CD4-positive, alpha-beta T cell treated with Interferon gamma for 1 hour (primary cell): ENCODE data around the gene PSAP.

ENCODE experiments used
- DNase-seq: peaks from one replicate; pipeline ENCODE4 v3.0.0-alpha.2; 2020

PSAP gene

DNA sequence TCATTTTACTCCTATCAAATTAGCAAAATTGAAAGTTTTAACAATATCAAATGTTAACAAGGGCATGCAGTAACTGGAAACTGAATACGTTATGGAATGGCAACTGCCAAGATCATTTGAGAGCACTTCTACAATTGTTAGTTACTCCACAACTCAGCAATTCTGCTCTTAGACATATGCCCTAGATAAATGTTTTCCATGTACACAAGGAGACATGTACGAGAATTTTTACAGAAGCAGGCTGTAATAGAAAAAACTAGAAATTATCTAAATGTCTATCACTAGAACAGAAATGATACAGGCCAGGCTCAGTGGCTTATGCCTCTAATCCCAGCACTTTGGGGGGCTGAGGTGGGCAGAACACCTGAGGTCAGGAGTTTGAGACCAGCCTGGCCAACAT, 7.0 kb downstream of the PSAP start:
- no peak for DNase-seq

GRCh38 chr10:71842856-71843686, 8.0 kb downstream of the PSAP start:
- DNase-seq = no peak

- no peak for DNase-seq
Observed at GRCh38 chr10:71842422-71842821, 8.6 kb downstream of the PSAP start.

DNA sequence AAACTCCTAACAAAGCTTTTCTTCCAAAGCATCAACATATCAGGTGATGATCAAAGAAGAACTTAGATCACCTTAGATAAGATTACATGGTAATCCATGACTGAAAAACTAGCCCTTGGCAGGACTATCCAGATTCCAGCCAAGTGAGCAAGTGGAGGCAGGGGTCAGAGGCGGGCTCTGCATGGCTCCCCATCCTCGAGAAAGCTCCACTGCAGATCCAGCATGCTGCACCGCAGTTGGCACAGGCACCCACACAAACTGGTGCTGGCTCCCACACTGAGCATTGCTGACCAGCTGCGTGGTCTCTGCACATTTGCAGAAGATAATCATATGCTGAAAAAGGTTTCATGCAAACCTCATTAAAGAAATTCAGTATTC, 10.1 kb downstream of the PSAP start:
- DNase-seq = no peak

DNA sequence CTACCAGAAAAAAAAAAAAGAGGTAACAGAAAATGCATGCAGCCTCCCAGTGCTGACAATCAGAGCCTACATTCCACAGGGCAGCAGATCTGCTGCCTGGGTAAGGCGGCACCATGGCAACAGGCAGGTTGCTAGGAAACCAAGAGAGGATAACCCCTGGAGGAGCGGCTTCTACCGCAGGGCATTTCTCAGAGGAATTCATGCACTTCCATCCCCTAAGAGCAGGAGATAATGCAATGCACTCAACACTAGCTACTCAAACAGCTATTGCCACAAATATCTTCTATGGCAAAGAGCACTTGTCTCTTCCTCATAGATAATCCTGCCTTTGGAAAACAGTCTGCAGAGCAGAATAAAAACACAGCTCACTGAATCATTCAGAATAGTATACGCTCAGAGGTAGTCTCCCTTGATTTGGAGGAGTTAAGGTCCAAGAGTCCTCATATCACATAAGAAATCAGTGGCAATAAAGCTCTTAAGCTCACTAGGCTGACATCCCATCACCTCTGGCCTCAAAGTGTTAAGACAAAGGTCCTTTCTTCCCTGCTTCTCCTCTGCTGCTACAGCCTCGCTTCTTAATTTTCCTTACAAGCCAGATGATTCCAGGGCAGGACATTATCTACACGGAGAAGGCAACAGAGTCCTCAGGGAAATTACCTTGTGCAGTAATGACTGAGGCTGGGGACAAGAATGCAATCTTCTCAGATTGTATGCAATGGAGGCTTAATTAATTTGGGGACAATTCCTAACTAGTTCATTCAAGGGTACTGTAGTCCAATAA, 10.7 kb downstream of the PSAP start:
- DNase-seq = no peak

DNA sequence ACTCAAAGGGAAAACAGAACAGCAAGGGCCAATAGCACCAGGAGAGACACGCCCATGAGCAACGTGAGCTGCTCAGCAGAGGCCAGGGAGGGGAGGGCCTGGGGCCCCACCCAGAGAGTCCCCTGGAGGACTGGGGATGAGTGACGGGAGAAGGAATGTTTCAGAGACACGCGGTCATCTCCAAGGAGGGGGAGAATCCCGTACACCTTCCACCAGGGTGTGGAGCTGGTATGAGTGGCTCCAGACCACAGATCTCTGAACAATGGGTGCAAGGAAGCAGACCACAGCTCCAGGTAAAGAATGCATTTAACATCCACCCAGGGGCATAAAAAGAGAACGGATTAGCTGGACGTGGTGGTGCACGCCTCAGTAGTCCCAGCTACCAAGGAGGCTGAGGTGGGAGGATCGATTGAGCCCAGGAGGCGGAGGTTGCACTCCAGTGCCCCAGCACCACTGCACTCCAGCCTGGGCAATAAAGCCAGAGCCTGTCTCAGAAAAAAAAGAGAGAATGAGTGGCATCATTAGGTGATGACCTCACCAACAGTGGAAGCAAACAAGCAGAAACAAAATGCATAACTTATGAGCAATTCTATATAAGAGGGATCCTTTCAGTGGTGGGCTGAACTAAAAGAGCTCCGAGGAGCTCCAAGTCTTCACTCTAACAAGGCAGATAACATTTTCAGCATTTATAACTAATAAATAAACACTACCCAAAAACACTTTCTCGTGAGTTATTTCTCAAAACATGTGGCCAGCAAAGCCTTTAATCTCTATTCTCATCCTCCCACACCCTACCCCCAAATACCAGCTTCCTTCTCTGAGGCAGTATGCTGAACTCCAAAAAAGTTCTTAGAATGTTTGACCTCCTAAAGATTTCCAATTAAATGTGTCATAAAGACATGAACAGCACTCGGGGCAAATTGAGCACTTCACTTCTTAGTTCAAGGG, 12.5 kb downstream of the PSAP start:
- DNase-seq = no peak

DNA sequence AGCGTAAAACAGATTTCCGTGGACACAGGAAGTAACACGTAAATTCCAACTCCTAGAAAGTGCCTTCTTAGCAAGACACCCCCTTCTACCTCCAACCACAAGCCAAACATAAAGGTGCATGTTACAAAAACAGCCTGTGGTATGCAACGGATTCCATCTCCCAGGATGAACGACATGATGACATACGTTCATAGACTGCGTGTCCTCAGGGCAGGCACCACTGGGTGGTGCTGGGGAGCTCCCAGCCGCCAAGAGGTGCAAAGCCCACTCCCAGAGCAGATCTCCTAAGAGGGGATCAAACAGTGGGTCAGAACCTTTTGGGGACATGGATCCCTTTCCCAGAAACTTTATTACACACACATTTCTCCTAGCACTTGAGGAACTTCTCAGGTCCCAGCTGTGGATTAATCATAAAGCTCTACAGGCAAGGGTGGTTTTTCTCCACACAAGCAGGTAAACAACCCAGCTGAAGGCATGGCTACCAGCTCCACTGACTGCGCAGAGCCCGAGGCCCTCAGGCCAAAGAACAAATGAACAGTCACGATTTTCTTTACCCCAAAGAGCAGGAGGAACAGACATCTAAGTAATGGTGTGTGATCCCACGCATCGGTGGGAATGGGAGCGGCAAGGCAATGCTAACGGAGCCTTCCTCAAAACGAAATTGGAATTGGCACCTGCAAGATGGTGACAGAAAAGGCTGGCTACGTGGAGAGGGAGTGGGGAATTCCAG, 13.8 kb downstream of the PSAP start:
- DNase-seq = no peak

GRCh38 chr10:71836596-71836974, 14.5 kb downstream of the PSAP start:
- no peak for DNase-seq

DNA sequence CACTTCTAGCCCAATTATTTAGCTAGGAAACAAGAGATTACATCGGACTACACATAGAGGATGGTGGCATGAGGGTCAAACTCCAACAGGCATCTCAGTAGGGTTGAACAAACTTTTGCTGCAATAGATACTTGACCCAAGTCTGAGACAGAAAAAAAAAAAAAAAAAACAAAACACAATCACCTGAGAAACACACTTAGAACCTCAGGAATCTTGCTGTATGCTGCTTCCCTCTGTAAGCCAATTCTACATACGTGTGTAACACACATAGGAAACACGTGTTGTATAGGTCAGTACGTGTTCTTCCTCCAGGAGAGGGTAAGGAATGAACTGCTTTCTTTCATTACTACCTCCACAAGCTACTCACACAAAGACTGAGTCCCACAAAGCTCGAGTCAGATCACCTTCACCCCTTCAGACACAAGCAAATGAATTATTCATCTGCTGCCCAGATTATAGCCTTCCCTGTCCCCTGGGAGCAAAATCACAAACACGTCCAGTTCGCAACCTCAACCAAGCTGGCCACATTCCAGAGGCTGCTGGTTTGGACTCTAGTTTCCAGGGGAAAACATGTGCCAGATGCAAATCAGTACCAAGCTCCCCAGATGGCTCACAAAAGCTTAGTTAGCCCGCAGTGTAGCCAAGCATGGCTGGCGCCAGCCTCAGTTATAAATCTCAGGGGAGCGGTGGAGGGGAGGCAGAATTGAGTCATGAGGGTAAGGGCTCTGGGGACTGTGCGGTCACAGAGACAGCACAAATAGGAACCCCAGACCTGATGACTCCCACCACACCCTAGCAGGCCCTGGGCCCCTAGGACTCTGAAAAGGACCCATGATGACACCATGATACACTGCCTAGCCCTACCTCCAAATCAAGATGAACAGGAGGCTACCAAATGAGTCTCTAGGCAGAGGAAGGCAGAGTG, 15.1 kb downstream of the PSAP start:
- DNase-seq = peak; percentile 76

- DNase-seq = no peak
Observed at GRCh38 chr10:71834343-71834674, 16.7 kb downstream of the PSAP start.

DNA sequence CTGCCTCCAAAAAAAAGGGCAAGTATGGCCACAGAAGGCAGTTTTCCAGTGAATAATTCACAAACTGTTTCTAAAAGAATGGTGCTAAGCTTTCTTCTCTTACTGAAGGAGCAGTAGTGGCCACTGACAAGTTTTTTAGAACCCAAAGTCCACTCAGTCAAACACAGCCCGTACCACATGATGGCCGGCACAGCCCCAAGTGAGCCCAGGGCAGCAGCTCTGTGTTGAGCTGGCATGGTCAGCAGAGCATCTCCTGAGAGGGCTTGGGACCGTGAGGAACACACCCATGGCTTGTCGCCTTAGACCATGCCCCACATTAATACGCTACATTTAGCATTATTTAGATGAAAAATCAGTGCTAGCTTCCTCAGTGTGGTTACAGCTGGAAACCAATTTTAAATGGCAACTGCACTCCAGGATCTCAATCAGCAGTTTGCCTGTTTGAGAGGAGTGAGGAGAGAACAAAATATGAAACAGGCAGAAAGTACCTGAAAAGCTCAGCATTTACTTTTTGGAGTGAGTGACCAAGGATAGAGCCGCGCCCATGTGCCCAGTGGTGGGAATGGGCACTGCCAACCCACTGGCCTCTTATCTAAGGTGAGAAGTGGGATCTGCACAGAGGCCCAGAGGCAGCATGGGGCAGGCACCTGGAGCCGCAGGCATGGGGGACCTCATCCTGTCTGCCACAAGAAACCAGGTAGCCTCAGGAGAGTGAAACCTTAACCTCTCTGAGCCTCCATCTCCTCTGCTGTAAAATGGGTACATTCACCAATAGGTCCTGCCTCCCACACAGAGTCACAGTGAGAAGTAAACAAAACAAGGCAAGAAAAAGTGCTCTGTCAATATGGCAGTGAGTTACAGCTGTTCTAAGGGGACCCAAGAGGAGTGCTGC, 17.4 kb downstream of the PSAP start:
- DNase-seq = no peak

- DNase-seq = no peak
Observed at GRCh38 chr10:71832967-71833366, 18.1 kb downstream of the PSAP start.

- no peak for DNase-seq
Observed at GRCh38 chr10:71831646-71832552, 19.2 kb downstream of the PSAP start.

- no peak for DNase-seq
Observed at GRCh38 chr10:71830726-71831125, 20.3 kb downstream of the PSAP start.

DNA sequence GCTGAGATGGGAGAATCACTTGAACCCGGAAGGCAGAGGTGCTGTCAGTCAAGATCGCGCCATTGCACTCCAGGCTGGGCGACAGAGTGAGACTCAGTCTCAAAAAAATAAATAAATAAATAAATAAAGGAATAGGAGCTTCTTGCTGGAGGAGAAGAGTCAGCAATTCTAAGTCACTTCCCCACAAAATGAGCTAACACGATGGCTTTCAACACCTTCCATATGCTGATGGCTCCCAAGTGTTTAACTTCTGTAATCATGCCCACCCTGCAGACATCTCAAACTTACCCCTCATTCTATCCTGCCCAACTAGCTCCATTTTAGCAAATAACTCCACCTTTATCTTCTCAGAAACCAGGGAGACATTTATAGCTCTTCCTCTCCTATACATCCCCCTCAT, 21.2 kb downstream of the PSAP start:
- DNase-seq = no peak

DNA sequence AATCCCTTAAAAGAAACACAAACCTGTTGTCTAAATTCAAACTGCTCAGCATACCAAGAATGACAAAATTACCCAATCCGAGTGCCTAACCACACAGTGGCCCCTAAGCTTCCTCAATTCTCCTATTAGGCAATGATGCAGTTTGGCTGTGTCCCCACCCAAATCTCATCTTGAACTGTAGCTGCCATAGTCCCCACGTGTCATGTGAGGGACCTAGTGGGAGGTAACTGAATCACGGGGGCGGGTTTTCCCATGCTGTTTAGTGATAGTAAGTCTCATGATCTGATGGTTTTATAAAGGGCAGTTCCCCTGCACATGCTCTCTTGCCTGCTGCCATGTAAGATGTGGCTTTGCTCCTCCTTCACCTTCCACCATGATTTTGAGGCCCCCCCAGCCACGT, 21.9 kb downstream of the PSAP start:
- DNase-seq = peak; percentile 78

- DNase-seq = no peak
Observed at GRCh38 chr10:71828702-71829101, 22.3 kb downstream of the PSAP start.

DNA sequence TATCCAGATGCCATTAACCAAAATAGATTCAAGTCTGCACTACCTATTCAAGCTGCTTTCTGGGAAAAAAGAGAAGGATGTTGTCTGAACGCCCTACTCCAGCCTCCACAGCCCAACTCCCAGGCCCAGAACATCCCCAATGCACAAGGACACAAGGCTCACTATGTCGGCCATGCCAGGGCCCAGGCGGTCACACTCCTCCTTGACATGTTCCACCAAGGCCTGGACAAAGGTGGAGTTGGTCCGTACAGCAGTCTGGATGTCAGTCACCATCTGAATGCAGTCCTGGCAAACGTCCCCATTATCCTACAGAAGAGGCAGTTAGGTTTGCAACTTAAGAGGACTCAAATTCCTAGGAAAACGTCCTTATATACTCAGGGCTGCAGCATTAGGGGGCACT, 23.2 kb downstream of the PSAP start:
- no peak for DNase-seq

DNA sequence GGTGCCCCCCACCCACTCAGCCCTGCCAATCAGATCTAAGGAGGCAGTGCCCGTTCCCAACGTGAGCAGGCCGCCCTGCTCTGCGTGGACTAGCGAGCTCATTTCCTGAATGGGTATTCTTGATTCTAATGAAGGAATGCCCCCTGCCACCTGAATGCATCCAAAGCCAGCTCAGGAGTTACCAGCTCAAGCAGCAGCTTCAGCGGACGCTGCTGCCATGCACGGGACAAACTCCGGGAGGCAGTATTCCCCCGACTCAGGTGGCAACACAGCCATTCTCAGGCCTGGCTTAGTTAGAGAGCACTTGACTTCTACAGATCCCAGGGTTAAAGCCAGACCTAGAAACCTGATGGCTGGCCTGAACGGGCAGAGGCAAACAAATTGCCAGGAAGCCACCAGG, 25.8 kb downstream of the PSAP start:
- DNase-seq = no peak
